Measurements from ENCODE around the gene CLPTM1. TPM values are rescaled to one million over a fixed set of nuclear protein-coding genes. Genes with fewer than 3 reads are reported as not detected.

The CLPTM1 gene
- total and polyA plus RNA-seq, 4 donors, result 35.9 to 130 (median 85.3) TPM

DNA sequence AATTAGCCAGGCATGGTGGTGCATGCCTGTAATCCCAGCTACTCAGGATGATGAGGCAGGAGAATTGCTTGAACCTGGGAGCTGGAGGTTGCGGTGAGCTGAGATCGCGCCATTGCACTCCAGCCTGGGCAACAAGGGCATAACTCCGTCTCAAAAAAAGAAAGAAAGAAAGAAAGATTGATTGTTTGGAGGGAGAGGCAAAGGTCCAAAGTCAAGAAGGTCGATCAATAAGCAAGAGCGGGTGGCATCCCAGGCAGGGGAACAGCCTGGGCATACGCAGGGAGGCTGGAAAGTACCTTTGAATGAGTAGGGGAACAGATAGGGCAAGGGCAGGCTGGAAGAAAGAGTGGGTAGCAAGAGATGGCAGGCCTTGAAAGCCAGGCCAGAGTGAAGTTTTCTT lies 25.1 kb upstream of the CLPTM1 start:
- no peak overlapping the region for H3K9ac ChIP-seq (ENCODE audit: insufficient read depth in 1 of 2, low read length in 2 of 2)
- no peak overlapping the region for H3K27ac ChIP-seq (ENCODE audit: low read depth in 1 of 2, low read length in 1 of 2)
- H3K27me3 ChIP-seq (ENCODE audit: control insufficient read depth in 3 of 3, insufficient read depth in 3 of 3, low read length in 2 of 3), result no peaks in the 10 kb centered on the region
- H3K9me3 ChIP-seq (ENCODE audit: control insufficient read depth in 4 of 4, insufficient read depth in 3 of 4, low read length in 3 of 4), result no peaks in the 10 kb centered on the region
- ATAC-seq (ENCODE audit: insufficient read depth, low FRiP score) (no peak), DNase-seq (no peak)
- H3K36me3 ChIP-seq (ENCODE audit: control insufficient read depth in 4 of 4, insufficient read depth in 4 of 4, low read length in 4 of 4), result no peaks in the 10 kb centered on the region
- H3K4me3 ChIP-seq, result no peak overlapping the region
- no peak for TF ChIP-seq CTCF (IDR thresholded peaks at IDR 0.05; ENCODE audit: control extremely low read depth, extremely low read depth)
- 86 to 91% methylated on average over 7 of the region's 7 CpGs for WGBS, 2 donors
- peaks cover 0 to 27% (median 7%) of the 10 kb centered on the region in 5 donors for H3K4me1 ChIP-seq (ENCODE audit: control insufficient read depth in 5 of 5, insufficient read depth in 5 of 5, low read length in 5 of 5)

- no peak overlapping the region for H3K9ac ChIP-seq (ENCODE audit: insufficient read depth in 1 of 2, low read length in 2 of 2)
- H3K4me1 ChIP-seq (ENCODE audit: control insufficient read depth in 5 of 5, insufficient read depth in 5 of 5, low read length in 5 of 5), result peaks cover 0 to 14% (median 3%) of the 10 kb centered on the region in 5 donors
- no peaks in the 10 kb centered on the region for H3K9me3 ChIP-seq (ENCODE audit: control insufficient read depth in 4 of 4, insufficient read depth in 3 of 4, low read length in 3 of 4)
- no peak overlapping the region for H3K27ac ChIP-seq (ENCODE audit: low read depth in 1 of 2, low read length in 1 of 2)
- DNase-seq, result no peak
- H3K36me3 ChIP-seq (ENCODE audit: control insufficient read depth in 4 of 4, insufficient read depth in 4 of 4, low read length in 4 of 4), result no peaks in the 10 kb centered on the region
- H3K4me3 ChIP-seq, result no peak overlapping the region
- no peaks in the 10 kb centered on the region for H3K27me3 ChIP-seq (ENCODE audit: control insufficient read depth in 3 of 3, insufficient read depth in 3 of 3, low read length in 2 of 3)
- WGBS, 2 donors, result 92 to 94% methylated on average over 4 of the region's 4 CpGs
- no peak for ATAC-seq (ENCODE audit: insufficient read depth, low FRiP score)
- TF ChIP-seq CTCF (IDR thresholded peaks at IDR 0.05; ENCODE audit: control extremely low read depth, extremely low read depth), result no peak
These were observed 23.6 kb upstream of the CLPTM1 start for GRCh38 chr19:44931541-44931940.

DNA sequence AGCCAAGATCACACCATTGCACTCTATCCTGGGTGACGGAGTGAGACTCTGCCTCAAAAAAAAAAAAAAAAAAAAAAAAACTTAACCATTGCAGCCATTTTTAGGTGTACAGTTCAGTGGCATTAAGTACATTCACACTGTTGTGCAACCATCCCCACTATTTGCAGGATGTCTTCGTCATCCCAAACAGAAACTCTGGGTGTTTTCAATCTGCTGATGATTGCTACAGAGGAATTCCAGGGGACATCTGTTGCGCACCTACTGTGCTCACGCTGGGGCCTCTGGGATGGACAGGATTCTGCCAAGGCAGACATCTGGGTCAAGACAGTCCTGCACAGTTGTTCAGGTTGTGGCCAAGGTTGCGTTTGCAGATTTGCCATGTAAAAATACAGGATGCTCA lies 15.5 kb upstream of the CLPTM1 start:
- Histone ChIP-seq H3K36me3 (ENCODE audit: control insufficient read depth in 4 of 4, insufficient read depth in 4 of 4, low read length in 4 of 4) (no peaks in the 10 kb centered on the region), H3K4me3 (no peak overlapping the region), H3K27me3 (ENCODE audit: control insufficient read depth in 3 of 3, insufficient read depth in 3 of 3, low read length in 2 of 3) (no peaks in the 10 kb centered on the region), H3K9ac (ENCODE audit: insufficient read depth in 1 of 2, low read length in 2 of 2) (no peak overlapping the region), H3K27ac (ENCODE audit: low read depth in 1 of 2, low read length in 1 of 2) (no peak overlapping the region), H3K9me3 (ENCODE audit: control insufficient read depth in 4 of 4, insufficient read depth in 3 of 4, low read length in 3 of 4) (no peaks in the 10 kb centered on the region), H3K4me1 (ENCODE audit: control insufficient read depth in 5 of 5, insufficient read depth in 5 of 5, low read length in 5 of 5) (peaks cover 0 to 2% (median 0%) of the 10 kb centered on the region in 5 donors)
- 64 to 66% methylated on average over 5 of the region's 5 CpGs for WGBS, 2 donors
- DNase-seq, result no peak
- no peak for ATAC-seq (ENCODE audit: insufficient read depth, low FRiP score)
- TF ChIP-seq CTCF (IDR thresholded peaks at IDR 0.05; ENCODE audit: control extremely low read depth, extremely low read depth), result no peak

GRCh38 chr19:44942067-44942571 lies 13.1 kb upstream of the CLPTM1 start, which contains the start of gene APOC4:
Gene APOC4 (plus strand): TSS chr19:44942237. CDS start chr19:44942278, 41 bp downstream.
- ATAC-seq (ENCODE audit: insufficient read depth, low FRiP score), result no peak
- H3K9ac ChIP-seq (ENCODE audit: insufficient read depth in 1 of 2, low read length in 2 of 2), result no peak within 1 kb of the TSS
- 85 to 88% methylated on average over 14 of the region's 14 CpGs for WGBS, 2 donors
- no peak within 1 kb of the TSS for H3K4me3 ChIP-seq
- DNase-seq, result no peak
- H3K9me3 ChIP-seq (ENCODE audit: control insufficient read depth in 4 of 4, insufficient read depth in 3 of 4, low read length in 3 of 4), result no peaks in the 10 kb centered on the region
- no peaks in the 10 kb centered on the region for H3K27me3 ChIP-seq (ENCODE audit: control insufficient read depth in 3 of 3, insufficient read depth in 3 of 3, low read length in 2 of 3)
- H3K36me3 ChIP-seq (ENCODE audit: control insufficient read depth in 4 of 4, insufficient read depth in 4 of 4, low read length in 4 of 4), result no peaks in the 10 kb centered on the region
- H3K27ac ChIP-seq (ENCODE audit: low read depth in 1 of 2, low read length in 1 of 2), result no peak within 1 kb of the TSS
- TF ChIP-seq CTCF (IDR thresholded peaks at IDR 0.05; ENCODE audit: control extremely low read depth, extremely low read depth), result no peak
- peaks cover 0 to 1% (median 0%) of the 10 kb centered on the region in 5 donors for H3K4me1 ChIP-seq (ENCODE audit: control insufficient read depth in 5 of 5, insufficient read depth in 5 of 5, low read length in 5 of 5)

Data from lung (tissue), 12 donors.